WTC11 (cell line): ENCODE data around the gene TPM2. TPM values are rescaled to one million over a fixed set of nuclear protein-coding genes. Genes with fewer than 3 reads are reported as not detected.

Experiments
- ATAC-seq: fragments of 200-7000 bp; cut with Tn5 transposase; 2 replicates; pipeline ENCODE4 v1.10.0; 2021; ENCODE audit warnings: mild to moderate bottlenecking, moderate library complexity
- CTCF ChIA-PET: fragments of 300-600 bp; sonication (Branson Sonifier 250); formaldehyde crosslinking; loops from one replicate; lab custom pipeline; 2021; ENCODE audit warnings: antibody characterized with exemption; lab: Charles Lee
- POLR2A ChIA-PET: fragments of 350-600 bp; sonication (Branson Sonifier 250); formaldehyde crosslinking; loops from one replicate; lab custom pipeline; 2021; ENCODE audit warnings: antibody characterized with exemption; lab: Charles Lee
- DNase-seq: peaks from one replicate; pipeline ENCODE4 v3.0.0; 2021; ENCODE audit warnings: low spot score
- H3K27ac Mint-ChIP-seq: 2 replicates; pipeline ENCODE4 v1.8.0; 2021; ENCODE audit warnings: mixed read lengths
- H3K27me3 Mint-ChIP-seq: 2 replicates; pipeline ENCODE4 v1.8.0; 2021; ENCODE audit warnings: low read depth, mild to moderate bottlenecking, moderate library complexity, mixed read lengths
- H3K36me3 Mint-ChIP-seq: 2 replicates; pipeline ENCODE4 v1.8.0; 2021; ENCODE audit warnings: mixed read lengths
- H3K4me1 Mint-ChIP-seq: 2 replicates; pipeline ENCODE4 v1.8.0; 2022; ENCODE audit warnings: mixed read lengths
- H3K4me3 Mint-ChIP-seq: 2 replicates; pipeline ENCODE4 v1.8.0; 2021; ENCODE audit warnings: mild to moderate bottlenecking, moderate library complexity, mixed read lengths
- H3K9me3 Mint-ChIP-seq: 2 replicates; pipeline ENCODE4 v1.8.0; 2021; ENCODE audit warnings: mixed read lengths
- AFF4 ChIP-seq: sonication (generic); formaldehyde crosslinking; IDR thresholded peaks from 2 replicates; pipeline ENCODE4 v1.8.1; 2023; ENCODE audit warnings: mild to moderate bottlenecking, missing genetic modification reagents, borderline replicate concordance
- E2F1 ChIP-seq: sonication (generic); formaldehyde crosslinking; IDR thresholded peaks from 2 replicates; pipeline ENCODE4 v1.8.0; 2022; ENCODE audit warnings: mild to moderate bottlenecking, missing genetic modification reagents
- E2F4 ChIP-seq: sonication (generic); formaldehyde crosslinking; IDR thresholded peaks from 2 replicates; pipeline ENCODE4 v1.8.1; 2022; ENCODE audit warnings: low read depth, mild to moderate bottlenecking, moderate library complexity, missing genetic modification reagents, borderline replicate concordance
- ETV6 ChIP-seq: sonication (generic); formaldehyde crosslinking; IDR thresholded peaks from 2 replicates; pipeline ENCODE4 v1.8.1; 2022; ENCODE audit warnings: mild to moderate bottlenecking, missing genetic modification reagents
- FOXK1 ChIP-seq: sonication (generic); formaldehyde crosslinking; IDR thresholded peaks from 2 replicates; pipeline ENCODE4 v1.8.0; 2022; ENCODE audit warnings: mild to moderate bottlenecking, moderate library complexity, missing genetic modification reagents
- GRHL2 ChIP-seq: fragments of 250-450 bp; sonication (Bioruptor Pico); IDR thresholded peaks from 2 replicates; pipeline ENCODE4 v1.8.0; 2022; ENCODE audit warnings: mild to moderate bottlenecking, moderate library complexity; ENCODE audit not compliant: insufficient replicate concordance, severe bottlenecking
- HMGA2 ChIP-seq: fragments of 250-450 bp; sonication (Bioruptor Pico); IDR thresholded peaks from 2 replicates; pipeline ENCODE4 v1.4.0; 2021; ENCODE audit warnings: mild to moderate bottlenecking, moderate library complexity
- NFYB ChIP-seq: sonication (generic); formaldehyde crosslinking; conservative IDR thresholded peaks from 2 replicates; pipeline ENCODE4 v1.8.0; 2022; ENCODE audit warnings: low read depth, missing genetic modification reagents
- NR3C1 ChIP-seq: sonication (generic); formaldehyde crosslinking; conservative IDR thresholded peaks from 2 replicates; pipeline ENCODE4 v1.8.1; 2023; ENCODE audit warnings: low read depth, mild to moderate bottlenecking, missing genetic modification reagents
- PRDM15 ChIP-seq: sonication (generic); formaldehyde crosslinking; IDR thresholded peaks from 2 replicates; pipeline ENCODE4 v1.8.0; 2022; ENCODE audit warnings: missing genetic modification reagents
- SP1 ChIP-seq: sonication (generic); formaldehyde crosslinking; conservative IDR thresholded peaks from 2 replicates; pipeline ENCODE4 v1.8.1; 2022; ENCODE audit warnings: missing genetic modification reagents
- TCF7 ChIP-seq: sonication (generic); formaldehyde crosslinking; IDR thresholded peaks from 2 replicates; pipeline ENCODE4 v1.8.0; 2022; ENCODE audit warnings: mild to moderate bottlenecking, low read depth, missing genetic modification reagents, moderate library complexity
- TEAD1 ChIP-seq: sonication (generic); formaldehyde crosslinking; IDR thresholded peaks from 2 replicates; pipeline ENCODE4 v1.8.0; 2022; ENCODE audit warnings: mild to moderate bottlenecking, missing genetic modification reagents
- TEAD4 ChIP-seq: sonication (generic); formaldehyde crosslinking; IDR thresholded peaks from 2 replicates; pipeline ENCODE4 v1.8.0; 2022; ENCODE audit warnings: mild to moderate bottlenecking, missing genetic modification reagents
- USF1 ChIP-seq: sonication (generic); formaldehyde crosslinking; IDR thresholded peaks from 2 replicates; pipeline ENCODE4 v1.8.0; 2022; ENCODE audit warnings: mild to moderate bottlenecking, missing genetic modification reagents
- ZNF219 ChIP-seq: sonication (generic); formaldehyde crosslinking; IDR thresholded peaks from 2 replicates; pipeline ENCODE4 v1.8.0; 2023; ENCODE audit warnings: missing genetic modification reagents, mild to moderate bottlenecking, borderline replicate concordance
- ZNF396 ChIP-seq: fragments of 250-450 bp; sonication (Bioruptor Pico); IDR thresholded peaks from 2 replicates; pipeline ENCODE4 v1.8.0; 2021; ENCODE audit warnings: mild to moderate bottlenecking, moderate library complexity, borderline replicate concordance
- ZNF532 ChIP-seq: fragments of 250-450 bp; sonication (Bioruptor Pico); IDR thresholded peaks from 2 replicates; pipeline ENCODE4 v1.9.0; 2021; ENCODE audit warnings: mild to moderate bottlenecking, borderline replicate concordance
- ZNF671 ChIP-seq: fragments of 250-450 bp; sonication (Bioruptor Pico); IDR thresholded peaks from 2 replicates; pipeline ENCODE4 v1.8.0; 2021; ENCODE audit warnings: mild to moderate bottlenecking
- total RNA-seq: library from RNA; stranded (reverse); gene quantifications from 3 replicates; pipeline ENCODE4 v1.2.3, GENCODE V29; 2021

Gene TPM2
- total RNA-seq, 1 experiment from 2014 or later = 146 TPM

GRCh38 chr9:35690614-35691333 is 1.0 kb upstream of the TPM2 start:
- ATAC-seq (peak; percentile 40), DNase-seq (peak; percentile 64)
- peaks cover 8% of the 10 kb centered on the region for H3K36me3 Mint-ChIP-seq
- ChIA-PET POLR2A (interaction anchor here (0.9 to 5.2 kb wide), 14 partner anchors 8 to 587 kb away, joined by 3 to 38 read pairs (median 6); partner anchors contain the start of genes ARHGEF39, CCDC107, CREB3 and RMRP), CTCF (interaction anchor here (0.7 to 6.8 kb wide), 17 partner anchors 15 to 99 kb away, joined by 3 to 49 read pairs (median 11); partner anchors contain the start of genes ARHGEF39, CCDC107, CREB3 and RGP1)
- H3K27ac Mint-ChIP-seq = no peak overlapping the region
- peaks cover 23% of the 10 kb centered on the region for H3K4me1 Mint-ChIP-seq
- H3K27me3 Mint-ChIP-seq = no peaks in the 10 kb centered on the region
- no peaks in the 10 kb centered on the region for H3K9me3 Mint-ChIP-seq
- no peak for TF ChIP-seq ZNF219 (CRISPR knock-in tag)
- TF ChIP-seq NFYB (CRISPR knock-in tag) = no peak
- 0 out of 2 replicates have a peak, but pooled peaks have one; percentile 11 for TF ChIP-seq SP1 (CRISPR knock-in tag)
- TF ChIP-seq TEAD1 = no peak
- TF ChIP-seq ETV6 (CRISPR knock-in tag) = 0 out of 2 replicates have a peak, but pooled peaks have one; percentile 11
- TF ChIP-seq ZNF671 = no peak
- TF ChIP-seq NR3C1 = no peak
- TF ChIP-seq HMGA2 (CRISPR knock-in tag) = no peak
- TF ChIP-seq PRDM15 = no peak
- peak overlapping the region; percentile 91 for H3K4me3 Mint-ChIP-seq

GRCh38 chr9:35690294-35690613 is 529 bp upstream of the TPM2 start:
- H3K4me1 Mint-ChIP-seq = peaks cover 23% of the 10 kb centered on the region
- TF ChIP-seq E2F4 (CRISPR knock-in tag) = no peak
- TF ChIP-seq E2F1 (CRISPR knock-in tag) = no peak
- TF ChIP-seq FOXK1 = no peak
- no peak for TF ChIP-seq ZNF532
- no peak for TF ChIP-seq ZNF396 (CRISPR knock-in tag)
- no peak for TF ChIP-seq TEAD4 (CRISPR knock-in tag)
- TF ChIP-seq TCF7 (CRISPR knock-in tag) = no peak
- no peak for TF ChIP-seq USF1
- TF ChIP-seq GRHL2 (CRISPR knock-in tag) = no peak
- TF ChIP-seq AFF4 (CRISPR knock-in tag) = no peak

More at GRCh38 chr9:35690294-35690613, 529 bp upstream of the TPM2 start:
- no peaks in the 10 kb centered on the region for H3K27me3 Mint-ChIP-seq
- peak overlapping the region; percentile 91 for H3K4me3 Mint-ChIP-seq
- DNase-seq (peak; percentile 54), ATAC-seq (peak; percentile 29)
- ChIA-PET POLR2A (interaction anchor here (0.9 to 5.2 kb wide), 13 partner anchors 10 to 587 kb away, joined by 3 to 38 read pairs (median 8); partner anchors contain the start of genes ARHGEF39, CCDC107, CREB3 and RMRP), CTCF (interaction anchor here (1.1 to 6.8 kb wide), 14 partner anchors 15 to 100 kb away, joined by 4 to 49 read pairs (median 12); partner anchors contain the start of genes ARHGEF39, CCDC107, CREB3 and RGP1)
- H3K27ac Mint-ChIP-seq = no peak overlapping the region
- H3K36me3 Mint-ChIP-seq = peaks cover 12% of the 10 kb centered on the region
- H3K9me3 Mint-ChIP-seq = no peaks in the 10 kb centered on the region
